ENCODE results near the gene HDHD5.

- TF ChIP-seq SUZ12 (IDR thresholded peaks at IDR 0.05; ENCODE audit: extremely low read depth, insufficient read depth, insufficient read length) (no peak), ZNF274 (IDR thresholded peaks at IDR 0.05; ENCODE audit: low read depth, low read length) (no peak), YY1 (IDR thresholded peaks at IDR 0.05; ENCODE audit: insufficient read depth, insufficient read length) (no peak)
These were observed 27.0 kb downstream of the HDHD5 start for GRCh38 chr22:17132112-17132511.

Data from NT2/D1 (cell line).